ENCODE data around the gene FAM163A. TPM values are rescaled to one million over a fixed set of nuclear protein-coding genes. Genes with fewer than 3 reads are reported as not detected.

Gene FAM163A
- total RNA-seq, 1 experiment from 2014 or later: not detected

Other genes with a start within 250 kb of the FAM163A start
- gene NPHS2, start 167.3 kb upstream of the FAM163A start, total RNA-seq (2021; ENCODE audit: unreplicated experiment): not detected
- gene TDRD5, start 151.5 kb upstream of the FAM163A start, total RNA-seq (2021; ENCODE audit: unreplicated experiment): 0.25 TPM
- 106 TPM for gene TOR1AIP2, start 134.5 kb downstream of the FAM163A start, total RNA-seq (2021; ENCODE audit: unreplicated experiment)
- gene TOR1AIP1, start 139.0 kb downstream of the FAM163A start, total RNA-seq (2021; ENCODE audit: unreplicated experiment): 30.5 TPM
- 27.6 TPM for gene CEP350, start 211.5 kb downstream of the FAM163A start, total RNA-seq (2021; ENCODE audit: unreplicated experiment)